GM12878 (cell line): ENCODE data around the gene PLEKHH2. TPM values are rescaled to one million over a fixed set of nuclear protein-coding genes. Genes with fewer than 3 reads are reported as not detected.

ENCODE experiments used
- ATAC-seq: fragments of 200-7000 bp; cut with Tn5 transposase; 3 replicates; pipeline ENCODE4 v1.9.1; 2020; ENCODE audit warnings: mild to moderate bottlenecking, moderate library complexity
- BruUV-seq: library from RNA; stranded (reverse); fragments of 400-500 nt; replicated peaks from 2 replicates; lab custom pipeline; 2021; lab: Mats Ljungman, UMichigan
- CTCF ChIA-PET: fragments of 300-600 bp; sonication (Branson Sonifier 250); formaldehyde crosslinking; extraction: SDS; loops from one replicate; lab custom pipeline; 2021; ENCODE audit warnings: inconsistent platforms; lab: Yijun Ruan, JAX
- POLR2A ChIA-PET: fragments of 350-600 bp; formaldehyde crosslinking; extraction: SDS; loops from one replicate; lab custom pipeline; 2021; ENCODE audit warnings: inconsistent platforms; lab: Charles Lee
- RAD21 ChIA-PET: fragments of 300-600 bp; sonication (Branson Sonifier 250); formaldehyde crosslinking; loops from one replicate; lab custom pipeline; 2023; ENCODE audit warnings: antibody characterized with exemption; ENCODE audit not compliant: unreplicated experiment; lab: Charles Lee
- SMC1A ChIA-PET: fragments of 300-600 bp; sonication (Branson Sonifier 250); formaldehyde crosslinking; loops from one replicate; lab custom pipeline; 2023; ENCODE audit not compliant: unreplicated experiment, uncharacterized antibody; lab: Charles Lee
- DNase-seq: peaks from one replicate; pipeline ENCODE4 v3.0.0-alpha.2; 2011; ENCODE audit warnings: low read depth, low spot score
- FAIRE-seq: peaks from 3 replicates; lab custom pipeline; 2011; peaks lifted over from hg19 to GRCh38; lab: Jason Lieb, UNC
- H2AFZ ChIP-seq: 2 replicates; pipeline ENCODE4 v1.6.0; 2011; ENCODE audit warnings: low read depth, low read length, control low read depth; ENCODE audit not compliant: control insufficient read depth
- H3K27ac ChIP-seq: 2 replicates; pipeline ENCODE4 v1.5.1; 2011; ENCODE audit warnings: control low read depth; ENCODE audit not compliant: control insufficient read depth, insufficient read depth
- H3K27me3 ChIP-seq, 2 experiments: replicated peaks in 1 of 2; 2 replicates each; pipeline versions ENCODE4 v1.6.0 to v1.6.1; 2011; ENCODE audit warnings: low read length in 1 of 2; ENCODE audit not compliant: control insufficient read depth in 2 of 2, insufficient read depth in 2 of 2
- H3K36me3 ChIP-seq, 2 experiments: 2 replicates each; pipeline ENCODE4 v1.5.1; 2011; ENCODE audit warnings: low read length in 1 of 2; ENCODE audit not compliant: control insufficient read depth in 2 of 2, insufficient read depth in 2 of 2
- H3K4me1 ChIP-seq: 2 replicates; pipeline ENCODE4 v1.6.1; 2011; ENCODE audit warnings: mild to moderate bottlenecking, low read length, moderate library complexity, mixed read lengths; ENCODE audit not compliant: control insufficient read depth, insufficient read depth
- H3K4me2 ChIP-seq: 2 replicates; pipeline ENCODE4 v1.6.0; 2011; ENCODE audit warnings: control low read depth; ENCODE audit not compliant: control insufficient read depth, insufficient read depth
- H3K4me3 ChIP-seq: fragments of 200-600 bp; sonication (generic); 2 replicates; pipeline ENCODE4 v1.5.1; 2016
- H3K79me2 ChIP-seq: 2 replicates; pipeline ENCODE4 v1.6.0; 2011; ENCODE audit warnings: low read length; ENCODE audit not compliant: control insufficient read depth, insufficient read depth
- H3K9ac ChIP-seq: 2 replicates; pipeline ENCODE4 v1.8.0; 2011; ENCODE audit warnings: low read length, control low read depth, mixed read lengths; ENCODE audit not compliant: control insufficient read depth, insufficient read depth
- H3K9me3 ChIP-seq: replicated peaks from 3 replicates; pipeline ENCODE4 v1.5.1; 2011; ENCODE audit warnings: mild to moderate bottlenecking, low read length; ENCODE audit not compliant: control insufficient read depth, insufficient read depth
- H4K20me1 ChIP-seq: 2 replicates; pipeline ENCODE4 v1.6.0; 2011; ENCODE audit not compliant: control insufficient read depth, insufficient read depth
- BRCA1 ChIP-seq: IDR thresholded peaks from 2 replicates; pipeline ENCODE4 v1.6.1; 2011; ENCODE audit warnings: low read depth, low read length, improper control_type of control experiment
- HDAC6 ChIP-seq: fragments of 200-600 bp; sonication (generic); IDR thresholded peaks from one replicate; pipeline ENCODE4 v1.8.0; 2017; ENCODE audit warnings: antibody characterized with exemption; ENCODE audit not compliant: unreplicated experiment
- NKRF ChIP-seq: fragments of 450-650 bp; conservative IDR thresholded peaks from 2 replicates; pipeline ENCODE4 v1.6.1; 2017; ENCODE audit warnings: mild to moderate bottlenecking, moderate library complexity
- RFX5 ChIP-seq: IDR thresholded peaks from 2 replicates; pipeline ENCODE4 v1.6.1; 2011; ENCODE audit warnings: low read depth, low read length, improper control_type of control experiment
- SIX5 ChIP-seq: IDR thresholded peaks from 2 replicates; pipeline ENCODE4 v1.6.1; 2011; ENCODE audit warnings: mild to moderate bottlenecking, low read depth, low read length, moderate library complexity; ENCODE audit not compliant: severe bottlenecking
- STAT3 ChIP-seq: IDR thresholded peaks from 2 replicates; pipeline ENCODE4 v1.6.1; 2011; ENCODE audit warnings: low read depth, low read length, improper control_type of control experiment
- TCF12 ChIP-seq: IDR thresholded peaks from 2 replicates; pipeline ENCODE4 v1.6.1; 2011; ENCODE audit warnings: low read depth, mild to moderate bottlenecking, low read length
- ZNF687 ChIP-seq: fragments of 450-650 bp; IDR thresholded peaks from 2 replicates; pipeline ENCODE4 v1.6.1; 2017; ENCODE audit warnings: mild to moderate bottlenecking, moderate library complexity
- WGBS: methylation state at CpG from one replicate; pipeline ENCODE4 v1.1.6; 2016; ENCODE audit warnings: low lambda C conversion rate; ENCODE audit not compliant: insufficient replicate concordance, insufficient coverage; ENCODE audit errors: missing lambda C conversion rate; 5-methylcytosine and 5-hydroxymethylcytosine counted together
- in situ Hi-C: fragments of 300-500 bp; cut with MboI; formaldehyde crosslinking; loops from 9 replicates; pipeline ENCODE4 v1.14.3; 2018; ENCODE audit warnings: mixed read lengths
- intact Hi-C: fragments of 100-400 bp; cut with micrococcal nuclease; formaldehyde crosslinking; loops from one replicate; pipeline ENCODE4 v1.14.2; 2022; ENCODE audit not compliant: unreplicated experiment
- polyA plus RNA-seq, 11 experiments: library from polyadenylated mRNA; depleted of rRNA in 4 of 11; unstranded in 6 of 11; stranded (reverse) in 5 of 11; fragments of >200 nt; fragmentation: Nextera tagmentation in 4 of 11; fragmentation: Illumina TruSeq in 1 of 11; extraction: Ambion mirVana in 4 of 11; extraction: Trizol in 1 of 11; gene quantifications; 1 replicate in 1 of 11; 2 replicates in 10 of 11; pipeline versions ENCODE4 v1.2.1 to v1.2.3, GENCODE V29; 2011 to 2016; ENCODE audit warnings: inconsistent platforms in 2 of 11, missing spikeins in 2 of 11, low read depth in 1 of 11
- total RNA-seq, 4 experiments: library from RNA; depleted of rRNA in 3 of 4; stranded (reverse); fragments of >200 nt in 3 of 4; fragmentation: Illumina TruSeq in 1 of 4; extraction: Trizol in 1 of 4; gene quantifications; 2 replicates each; pipeline versions ENCODE4 v1.2.1 to v1.2.3, GENCODE V29; 2013 to 2021
- TF ChIP-seq, protein P1 (sequence below): IDR thresholded peaks from 2 replicates; pipeline ENCODE4 v1.6.1; 2011; ENCODE audit warnings: low read depth, low read length, improper control_type of control experiment, borderline replicate concordance

The PLEKHH2 gene
- total and polyA plus RNA-seq, 10 of the 15 experiments (the other 5 are each of a cell fraction or from before 2014, with no cell fraction given) = not detected

DNA sequence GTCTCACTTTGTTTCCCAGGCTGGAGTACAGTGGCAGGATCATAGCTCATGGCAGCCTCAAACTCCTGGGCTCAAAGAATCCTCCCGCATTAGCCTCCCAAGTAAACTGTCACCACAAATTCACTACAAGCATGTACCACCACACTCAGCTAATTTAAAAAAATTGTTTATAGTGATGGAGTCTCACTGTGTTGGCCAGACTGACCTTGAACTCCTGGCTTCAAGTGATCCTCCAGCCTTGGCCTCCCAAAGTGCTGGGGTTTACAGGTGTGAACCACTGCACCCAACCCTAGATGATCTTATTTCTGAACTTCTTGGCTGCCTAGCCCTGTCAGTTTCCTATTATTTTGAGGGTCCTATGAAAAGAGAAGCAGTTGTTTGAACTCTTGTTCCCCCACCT, 151.6 kb downstream of the PLEKHH2 start (continued):
- TF ChIP-seq, protein P1, sequence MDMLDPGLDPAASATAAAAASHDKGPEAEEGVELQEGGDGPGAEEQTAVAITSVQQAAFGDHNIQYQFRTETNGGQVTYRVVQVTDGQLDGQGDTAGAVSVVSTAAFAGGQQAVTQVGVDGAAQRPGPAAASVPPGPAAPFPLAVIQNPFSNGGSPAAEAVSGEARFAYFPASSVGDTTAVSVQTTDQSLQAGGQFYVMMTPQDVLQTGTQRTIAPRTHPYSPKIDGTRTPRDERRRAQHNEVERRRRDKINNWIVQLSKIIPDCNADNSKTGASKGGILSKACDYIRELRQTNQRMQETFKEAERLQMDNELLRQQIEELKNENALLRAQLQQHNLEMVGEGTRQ = no peak

DNA sequence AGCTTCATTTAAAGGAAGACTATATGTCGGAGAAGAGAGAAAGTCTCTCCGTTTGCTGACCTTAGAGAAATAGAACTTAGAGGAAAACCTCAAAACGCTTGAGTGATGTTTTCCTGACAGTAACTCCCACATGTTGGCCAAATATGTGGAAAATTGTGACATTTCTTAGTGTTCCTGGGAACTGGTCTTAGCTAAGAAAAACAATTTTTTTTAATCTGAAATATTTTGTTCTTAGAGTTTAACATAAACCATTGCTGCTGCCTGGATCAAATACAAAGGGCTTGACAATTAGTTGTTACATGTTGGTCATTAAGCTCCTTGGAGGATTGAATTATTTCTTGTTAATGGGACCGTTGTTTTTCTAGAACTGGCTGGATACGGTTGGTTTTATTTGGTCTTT, 153.1 kb downstream of the PLEKHH2 start:
- DNase-seq = no peak
- Histone ChIP-seq H3K4me1 (no peaks in the 10 kb centered on the region), H2AFZ (no peak overlapping the region), H3K27ac (no peak overlapping the region), H3K36me3 (peaks cover 0 to 3% of the 10 kb centered on the region in 2 experiments; a peak in 1 of 4 replicates), H3K4me3 (no peak overlapping the region), H3K79me2 (no peaks in the 10 kb centered on the region)
- in situ Hi-C loops = no loop called here
- intact Hi-C loops = no loop called here
- WGBS = 94% methylated on average over 5 of the region's 5 CpGs
- BruUV-seq = no TSS peak
- ChIA-PET CTCF (interaction anchor here (0.6 kb wide), 1 partner anchor 190 kb away, joined by 4 read pairs; no protein-coding TSS in a partner anchor), POLR2A (no interaction called here)
- TF ChIP-seq ZNF687 (no peak), BRCA1 (no peak), RFX5 (no peak), NKRF (no peak), HDAC6 (no peak), TCF12 (no peak), STAT3 (no peak), SIX5 (no peak)
- TF ChIP-seq, all 136 proteins: peak for 0
- H3K9ac ChIP-seq = no peak overlapping the region
- no peaks in the 10 kb centered on the region for H4K20me1 ChIP-seq
- ChIA-PET RAD21 (no interaction called here), SMC1A (interaction anchor here (1.3 to 2.1 kb wide), 2 partner anchors 9 to 10 kb away, joined by 3 to 4 read pairs; no protein-coding TSS in a partner anchor)
- no peaks in the 10 kb centered on the region for H3K27me3 ChIP-seq
- H3K9me3 ChIP-seq = no peaks in the 10 kb centered on the region
- ATAC-seq = no peak
- no peak overlapping the region for H3K4me2 ChIP-seq
- no peak for FAIRE-seq
